Right atrium auricular region (tissue), 2 donors: ENCODE results near the gene PIP4K2A. TPM values are rescaled to one million over a fixed set of nuclear protein-coding genes. Genes with fewer than 3 reads are reported as not detected.

Experiments
- DNase-seq: peaks from one replicate; pipeline ENCODE4 v3.0.0-alpha.2; 2019; ENCODE audit warnings: low spot score
- H3K27ac ChIP-seq, 2 donors: fragments of 200-600 bp; sonication (generic); 1 replicate in 1 of 2; 2 replicates in 1 of 2; pipeline ENCODE4 v1.5.1; 2016 to 2019
- H3K27me3 ChIP-seq, 2 donors: fragments of 200-600 bp; sonication (generic); one replicate each; pipeline versions ENCODE4 v1.5.1 to v1.6.0; 2017 to 2019
- H3K36me3 ChIP-seq: fragments of 200-600 bp; sonication (generic); one replicate; pipeline ENCODE4 v1.5.1; 2016
- H3K4me1 ChIP-seq, 2 donors: fragments of 200-600 bp; sonication (generic); one replicate each; pipeline versions ENCODE4 v1.5.1 to v1.6.0; 2017 to 2019
- H3K4me3 ChIP-seq, 2 donors: fragments of 200-600 bp; sonication (generic); 1 replicate in 1 of 2; 2 replicates in 1 of 2; pipeline ENCODE4 v1.5.1; 2017 to 2019; ENCODE audit warnings: mild to moderate bottlenecking in 1 of 2, moderate library complexity in 1 of 2
- H3K9me3 ChIP-seq, 2 donors: fragments of 200-600 bp; sonication (generic); one replicate each; pipeline ENCODE4 v1.5.1; 2019
- total RNA-seq, 2 donors: library from RNA; depleted of rRNA; stranded (reverse); fragments of >200 nt; gene quantifications; one replicate each; pipeline ENCODE4 v1.1.0, GENCODE V29; 2016
- TF ChIP-seq, protein P1 (sequence below), 2 donors: fragments of 200-600 bp; sonication (generic); IDR thresholded peaks; one replicate each; pipeline ENCODE4 v1.5.1; 2019; ENCODE audit warnings: antibody characterized with exemption in 2 of 2

Gene PIP4K2A
- total RNA-seq, 2 donors from 2014 or later = 12.1 to 18.3 TPM

DNA sequence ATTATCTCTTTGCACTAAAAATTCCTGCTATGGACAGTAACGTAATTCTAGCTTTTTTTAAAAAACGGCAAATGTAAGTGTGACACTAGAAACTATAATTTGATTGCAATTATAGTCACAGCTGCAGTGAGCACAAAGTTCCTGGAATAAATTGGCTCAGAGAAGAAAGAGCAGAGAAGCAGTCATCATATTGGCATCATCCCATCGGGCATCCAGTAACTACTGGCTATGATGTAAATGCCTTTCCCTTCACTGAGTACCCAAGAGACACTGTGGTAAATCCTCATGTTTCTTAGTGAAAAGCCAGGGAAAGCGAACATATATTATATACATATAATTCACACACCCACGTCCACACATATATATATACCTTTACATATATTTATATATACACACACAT, 43.6 kb downstream of the PIP4K2A start:
- TF ChIP-seq, protein P1, sequence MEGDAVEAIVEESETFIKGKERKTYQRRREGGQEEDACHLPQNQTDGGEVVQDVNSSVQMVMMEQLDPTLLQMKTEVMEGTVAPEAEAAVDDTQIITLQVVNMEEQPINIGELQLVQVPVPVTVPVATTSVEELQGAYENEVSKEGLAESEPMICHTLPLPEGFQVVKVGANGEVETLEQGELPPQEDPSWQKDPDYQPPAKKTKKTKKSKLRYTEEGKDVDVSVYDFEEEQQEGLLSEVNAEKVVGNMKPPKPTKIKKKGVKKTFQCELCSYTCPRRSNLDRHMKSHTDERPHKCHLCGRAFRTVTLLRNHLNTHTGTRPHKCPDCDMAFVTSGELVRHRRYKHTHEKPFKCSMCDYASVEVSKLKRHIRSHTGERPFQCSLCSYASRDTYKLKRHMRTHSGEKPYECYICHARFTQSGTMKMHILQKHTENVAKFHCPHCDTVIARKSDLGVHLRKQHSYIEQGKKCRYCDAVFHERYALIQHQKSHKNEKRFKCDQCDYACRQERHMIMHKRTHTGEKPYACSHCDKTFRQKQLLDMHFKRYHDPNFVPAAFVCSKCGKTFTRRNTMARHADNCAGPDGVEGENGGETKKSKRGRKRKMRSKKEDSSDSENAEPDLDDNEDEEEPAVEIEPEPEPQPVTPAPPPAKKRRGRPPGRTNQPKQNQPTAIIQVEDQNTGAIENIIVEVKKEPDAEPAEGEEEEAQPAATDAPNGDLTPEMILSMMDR (IDR thresholded peaks at IDR 0.05) = no peak
- H3K9me3 ChIP-seq = no peaks in the 10 kb centered on the region
- DNase-seq = no peak
- no peak overlapping the region for H3K27ac ChIP-seq
- peaks cover 0 to 31% of the 10 kb centered on the region in 2 donors for H3K4me1 ChIP-seq
- H3K27me3 ChIP-seq = no peaks in the 10 kb centered on the region
- no peak overlapping the region for H3K4me3 ChIP-seq
- H3K36me3 ChIP-seq = no peaks in the 10 kb centered on the region

DNA sequence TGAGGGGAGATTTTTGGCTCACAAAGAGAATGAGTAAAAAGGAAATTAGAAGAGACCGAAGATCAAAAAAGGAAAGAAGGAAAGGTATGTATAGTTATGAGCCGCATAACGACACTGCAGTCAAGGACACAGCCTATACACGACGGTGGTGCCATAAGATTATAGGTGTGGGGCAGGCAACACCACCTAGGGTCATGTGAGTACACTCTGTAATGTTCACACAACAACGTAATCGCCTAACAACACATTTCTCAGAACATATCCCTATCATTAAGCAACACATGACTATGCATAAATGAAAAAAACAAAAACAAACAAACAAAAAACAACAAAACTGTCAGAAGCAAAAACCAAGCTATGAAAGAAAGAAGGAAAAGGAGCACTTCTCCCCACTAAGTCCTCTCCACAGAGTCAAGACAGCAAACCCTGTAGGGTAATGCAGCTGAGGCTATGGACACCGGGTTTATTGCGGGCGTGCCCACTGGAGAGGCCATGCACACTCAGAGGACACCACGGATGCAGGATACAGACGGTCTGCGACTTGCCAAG, 45.1 kb downstream of the PIP4K2A start:
- peaks cover 0 to 20% of the 10 kb centered on the region in 2 donors for H3K4me1 ChIP-seq
- H3K36me3 ChIP-seq = no peaks in the 10 kb centered on the region
- TF ChIP-seq, protein P1 (IDR thresholded peaks at IDR 0.05) = no peak
- no peak overlapping the region for H3K27ac ChIP-seq
- DNase-seq = no peak
- no peaks in the 10 kb centered on the region for H3K9me3 ChIP-seq
- H3K4me3 ChIP-seq = no peak overlapping the region
- H3K27me3 ChIP-seq = no peaks in the 10 kb centered on the region

DNA sequence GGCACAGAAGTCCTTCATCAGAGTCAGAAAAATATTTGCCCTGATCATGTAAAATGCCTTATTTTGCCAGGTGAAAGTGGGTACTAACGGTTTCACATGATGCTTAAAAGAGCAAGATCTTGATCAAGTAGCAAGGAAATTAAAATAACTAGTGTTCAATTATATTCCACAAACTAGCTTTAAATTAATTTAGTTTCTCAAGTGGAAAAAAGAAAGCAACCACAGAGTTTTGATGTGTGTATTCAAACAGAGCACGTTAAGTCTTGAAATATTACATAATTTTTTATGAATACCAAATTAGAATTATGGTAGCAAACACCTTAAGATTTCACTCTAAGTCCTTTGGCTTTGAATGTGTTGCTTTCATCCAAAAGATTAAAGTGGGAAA, 47.3 kb downstream of the PIP4K2A start:
- TF ChIP-seq, protein P1 (IDR thresholded peaks at IDR 0.05) = no peak
- Histone ChIP-seq H3K27ac (no peak overlapping the region), H3K4me1 (peaks cover 0 to 9% of the 10 kb centered on the region in 2 donors), H3K27me3 (no peaks in the 10 kb centered on the region), H3K9me3 (no peaks in the 10 kb centered on the region), H3K36me3 (no peaks in the 10 kb centered on the region), H3K4me3 (no peak overlapping the region)
- DNase-seq = no peak

DNA sequence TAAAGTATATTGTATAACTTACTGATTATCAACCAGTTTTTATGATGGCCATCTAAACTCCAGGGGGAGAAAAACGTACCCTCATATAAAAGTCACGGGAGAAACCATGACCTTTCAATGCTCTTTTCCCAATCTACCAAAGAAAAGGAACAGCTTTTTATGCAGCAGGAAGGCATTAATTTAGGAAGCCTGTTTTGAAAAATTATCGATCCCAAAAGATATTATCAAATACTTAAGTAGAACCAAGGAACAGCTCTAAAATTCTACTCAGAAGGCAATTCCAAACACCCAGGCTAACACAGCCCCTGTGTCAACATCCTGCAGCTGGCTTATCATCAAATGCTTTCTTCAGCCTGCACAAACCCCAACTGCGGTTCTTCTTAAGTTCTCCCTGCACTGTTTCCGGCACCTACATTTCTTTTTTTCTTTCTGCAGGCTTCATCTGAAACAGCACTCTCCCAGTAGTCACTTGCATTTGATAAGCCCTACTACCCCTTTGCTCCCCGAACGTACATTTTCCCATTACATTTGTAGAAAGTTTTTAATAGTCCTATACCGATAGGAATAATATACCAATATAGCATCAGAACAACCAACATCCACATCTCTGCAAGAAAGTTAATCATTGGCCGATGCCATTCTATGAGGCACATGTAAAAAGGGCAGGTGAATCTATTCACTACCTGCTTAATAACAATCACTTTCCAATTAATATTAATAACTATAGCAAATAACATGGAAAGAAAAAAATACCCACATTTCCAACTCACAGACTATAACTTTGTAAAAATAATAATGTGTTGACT, 47.9 kb downstream of the PIP4K2A start:
- no peak overlapping the region for H3K27ac ChIP-seq
- DNase-seq = no peak
- TF ChIP-seq, protein P1 (IDR thresholded peaks at IDR 0.05) = no peak
- H3K4me1 ChIP-seq = peaks cover 0 to 8% of the 10 kb centered on the region in 2 donors
- H3K9me3 ChIP-seq = no peaks in the 10 kb centered on the region
- H3K36me3 ChIP-seq = no peaks in the 10 kb centered on the region
- H3K4me3 ChIP-seq = no peak overlapping the region
- no peaks in the 10 kb centered on the region for H3K27me3 ChIP-seq

DNA sequence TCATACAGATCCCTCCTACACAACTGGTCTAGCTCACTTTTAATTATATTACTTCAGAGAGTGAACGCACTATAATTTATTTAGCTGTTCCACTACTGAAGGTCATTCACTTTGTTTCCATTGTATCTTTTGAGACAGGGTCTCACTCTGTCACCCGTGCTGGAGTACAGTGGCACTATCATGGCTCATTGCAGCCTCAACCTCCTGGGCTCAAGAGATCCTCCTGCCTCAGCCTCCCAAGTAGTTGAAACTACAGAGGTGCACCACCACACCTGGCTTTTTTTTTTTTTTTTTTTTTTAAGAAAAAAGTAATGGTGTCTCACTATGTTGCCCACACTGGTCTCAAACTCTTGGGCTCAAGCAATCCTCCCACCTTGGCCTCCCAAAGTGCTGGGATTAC, 49.0 kb downstream of the PIP4K2A start:
- no peak for DNase-seq
- H3K4me3 ChIP-seq = no peak overlapping the region
- TF ChIP-seq, protein P1 (IDR thresholded peaks at IDR 0.05) = no peak
- H3K36me3 ChIP-seq = no peaks in the 10 kb centered on the region
- H3K27ac ChIP-seq = no peak overlapping the region
- no peaks in the 10 kb centered on the region for H3K9me3 ChIP-seq
- no peaks in the 10 kb centered on the region for H3K27me3 ChIP-seq
- H3K4me1 ChIP-seq = peaks cover 0 to 8% of the 10 kb centered on the region in 2 donors
